Sigmoid colon (tissue), 4 donors: ENCODE measurements around the gene PCDH12.

ENCODE experiments used
- CTCF ChIP-seq, 4 experiments: fragments of 450-650 bp in 3 of 4; fragments of 200-600 bp in 1 of 4; IDR thresholded peaks; one replicate each; pipeline ENCODE4 v1.5.1; 2016 to 2019; ENCODE audit warnings: antibody characterized with exemption in 4 of 4, mild to moderate bottlenecking in 3 of 4, moderate library complexity in 2 of 4
- EP300 ChIP-seq, 4 donors: sonication (generic); formaldehyde crosslinking; IDR thresholded peaks; one replicate each; pipeline ENCODE4 v1.6.1; 2017; ENCODE audit warnings: antibody characterized with exemption in 4 of 4
- POLR2A ChIP-seq, 2 donors: fragments of 450-650 bp; IDR thresholded peaks; one replicate each; pipeline ENCODE4 v1.6.1; 2016; ENCODE audit warnings: antibody characterized with exemption in 2 of 2, mild to moderate bottlenecking in 2 of 2, moderate library complexity in 2 of 2

DNA sequence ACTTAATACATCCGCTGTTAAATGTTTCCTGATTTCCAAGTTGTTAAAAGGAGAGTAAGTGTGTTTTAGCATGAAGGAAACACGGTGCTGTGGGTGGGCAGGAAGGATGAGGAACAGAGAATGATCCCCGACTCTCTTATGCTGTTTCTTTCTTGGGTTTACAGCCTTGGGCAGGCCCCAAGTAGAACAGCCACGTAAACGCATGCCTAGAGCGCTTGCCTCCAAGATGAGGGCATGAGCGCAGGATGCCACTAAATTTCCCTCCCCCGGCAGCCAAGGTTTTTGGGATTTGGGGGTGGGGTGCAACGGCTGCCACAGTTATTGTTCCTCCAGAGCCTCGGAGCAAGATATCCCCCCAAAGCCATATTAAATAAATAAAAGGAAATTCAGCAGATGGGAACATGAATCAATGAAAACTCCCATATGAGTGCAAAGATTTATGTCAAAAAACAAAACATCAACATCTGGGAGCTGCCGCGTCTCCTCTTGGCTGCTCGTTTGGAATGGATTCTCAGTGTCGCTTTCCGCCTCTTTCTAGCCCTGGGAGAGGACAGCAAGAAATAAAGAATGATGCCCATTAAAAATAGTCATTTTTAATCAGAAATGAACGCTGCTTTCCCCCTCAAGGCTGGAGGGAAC is 44.3 kb downstream of the PCDH12 start:
- TF ChIP-seq CTCF (IDR thresholded peaks at IDR 0.05) (no peak), EP300 (IDR thresholded peaks at IDR 0.05) (no peak), POLR2A (IDR thresholded peaks at IDR 0.05) (no peak)
